GM18519 (cell line): ENCODE data around the gene BCL2.
A peak's percentile ranks its signal among the peaks of the same experiment; 100 is the strongest.

ENCODE experiments used
- ATAC-seq: cut with Tn5 transposase; IDR thresholded peaks from one replicate; pipeline ENCODE4 v1.9.1; 2021; ENCODE audit warnings: mild to moderate bottlenecking, moderate library complexity; ENCODE audit not compliant: unreplicated experiment, low FRiP score

Gene BCL2

DNA sequence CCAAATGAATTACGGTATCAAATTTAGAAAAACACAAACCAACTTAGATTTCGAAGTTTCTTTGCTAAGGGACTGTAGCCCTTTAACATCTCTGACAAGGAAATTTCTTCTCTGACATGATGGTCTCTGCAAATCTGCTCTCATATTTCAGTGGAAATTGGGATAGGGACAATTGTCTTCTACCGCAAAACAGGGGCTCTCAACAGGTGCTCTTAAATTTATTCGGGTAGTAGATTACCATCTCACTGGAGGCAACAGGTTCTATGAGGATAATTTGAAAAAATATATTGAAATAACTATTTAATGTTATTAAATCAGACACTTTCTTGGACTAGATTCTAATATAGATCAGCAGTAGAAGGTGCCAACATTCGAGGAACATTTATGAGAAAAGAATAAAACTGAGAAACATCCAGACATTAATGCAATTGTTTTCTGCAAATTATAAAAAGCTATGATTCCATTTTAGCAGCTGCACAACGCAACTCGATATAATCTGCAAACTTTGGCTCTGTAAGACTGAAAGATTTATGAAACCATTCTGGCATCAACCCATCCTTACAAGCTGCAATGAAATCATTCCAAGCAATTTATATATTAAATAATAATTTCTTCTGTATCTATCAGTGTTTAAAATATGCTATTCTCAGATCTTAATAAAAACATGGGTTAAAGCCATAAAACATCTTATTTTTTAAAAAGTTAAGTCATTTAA lies 10.0 kb upstream of the BCL2 start:
- ATAC-seq: no peak

DNA sequence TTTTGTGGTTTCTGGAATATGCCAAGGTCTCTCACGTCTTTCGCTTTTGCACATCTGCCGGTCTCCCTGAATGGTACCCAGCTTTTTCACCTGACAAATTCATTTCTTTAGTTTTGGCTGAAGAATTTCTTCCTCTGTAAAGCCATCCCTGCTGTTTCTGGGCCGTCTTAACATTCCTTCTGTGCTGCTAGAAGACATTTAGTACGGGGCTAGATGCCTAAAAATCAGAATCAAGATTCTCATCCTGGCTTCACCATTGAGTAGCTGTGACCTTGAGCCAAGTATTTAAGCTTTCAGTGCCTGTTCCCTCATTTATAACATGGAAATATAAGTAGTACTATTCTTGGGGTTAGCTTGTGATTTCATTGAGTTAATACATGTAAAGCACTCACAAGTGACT lies 6.4 kb upstream of the BCL2 start:
- ATAC-seq: no peak

GRCh38 chr18:63325086-63325686 lies 5.6 kb upstream of the BCL2 start:
- ATAC-seq: no peak

GRCh38 chr18:63322908-63323634 lies 3.5 kb upstream of the BCL2 start:
- ATAC-seq: no peak

GRCh38 chr18:63322206-63322605 lies 2.6 kb upstream of the BCL2 start:
- ATAC-seq: no peak

DNA sequence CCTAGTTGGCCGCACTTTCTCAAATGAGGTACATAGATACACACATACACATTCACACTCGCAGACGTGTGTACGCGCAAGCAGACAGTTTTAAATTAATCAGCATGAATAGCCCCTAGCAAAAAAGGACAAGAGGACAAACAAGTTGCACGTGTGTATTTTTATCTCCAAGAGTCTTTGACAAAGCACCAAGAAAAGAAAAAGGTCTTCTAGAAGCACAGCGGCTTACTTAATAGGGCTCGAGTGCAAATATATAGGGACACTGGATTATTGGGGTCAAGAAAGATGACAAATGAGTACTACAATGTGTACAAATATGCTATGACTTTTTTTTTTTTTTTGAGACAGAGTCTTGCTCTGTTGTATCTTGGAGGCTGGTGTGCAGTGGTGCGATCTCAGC lies 1.7 kb upstream of the BCL2 start:
- ATAC-seq: no peak

DNA sequence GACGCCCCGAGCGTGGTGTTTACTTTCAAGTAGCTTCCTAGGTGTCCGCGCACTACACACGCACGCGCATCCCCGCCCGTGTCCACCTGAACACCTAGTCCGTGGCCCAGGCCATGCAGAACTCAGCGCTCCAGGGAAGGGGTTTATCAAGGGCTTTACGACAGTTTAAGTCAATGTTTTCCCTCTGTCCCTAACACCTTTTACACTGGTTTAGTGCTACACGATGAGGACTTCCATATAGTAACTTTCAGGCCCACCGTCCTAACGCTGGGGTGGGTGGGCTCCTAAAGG lies 1.4 kb upstream of the BCL2 start:
- no peak for ATAC-seq

DNA sequence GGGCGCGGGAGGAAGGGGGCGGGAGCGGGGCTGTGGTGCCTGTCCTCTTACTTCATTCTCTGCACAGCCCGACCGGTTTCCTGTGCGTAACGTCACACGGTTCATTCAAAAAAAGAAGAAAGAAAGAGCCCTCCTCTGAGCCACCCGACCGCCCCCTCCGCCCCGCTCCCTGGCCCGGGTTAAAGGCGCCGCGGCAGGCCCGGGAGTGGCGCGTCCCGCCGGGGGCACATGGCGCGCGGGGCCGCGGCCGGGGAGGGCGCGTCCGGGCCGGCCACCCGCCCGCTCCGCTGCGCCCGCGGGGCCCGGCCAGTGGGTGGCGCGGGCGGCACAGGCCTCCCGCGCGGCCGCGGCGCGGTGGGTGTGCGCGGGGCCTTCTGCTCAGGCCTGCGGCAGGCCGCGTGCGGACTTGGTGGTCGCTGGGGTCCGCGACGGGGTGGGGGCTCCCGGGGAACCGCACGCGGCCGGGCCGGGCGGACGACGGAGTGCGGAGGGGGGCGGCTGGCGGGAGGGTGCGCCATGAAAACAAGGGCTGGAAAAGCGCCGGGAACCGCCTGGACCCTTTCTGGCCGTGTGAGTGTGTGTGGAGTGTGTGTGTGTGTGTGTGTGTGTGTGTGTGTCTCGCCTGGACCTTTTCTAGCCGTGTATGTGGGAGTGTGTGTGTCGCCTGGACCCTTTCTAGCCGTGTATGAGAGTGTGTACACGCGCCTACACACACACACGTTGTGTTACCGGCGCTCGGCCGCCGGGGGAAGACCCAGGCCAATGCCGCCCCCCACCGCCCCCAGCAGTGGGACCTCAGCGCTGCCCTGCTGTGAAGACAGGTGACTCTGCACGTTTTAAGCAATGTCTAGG lies 780 bp upstream of the BCL2 start:
- ATAC-seq: peak; percentile 38

- no peak for ATAC-seq
Observed at GRCh38 chr18:63318889-63319382, 633 bp downstream of the BCL2 start.

DNA sequence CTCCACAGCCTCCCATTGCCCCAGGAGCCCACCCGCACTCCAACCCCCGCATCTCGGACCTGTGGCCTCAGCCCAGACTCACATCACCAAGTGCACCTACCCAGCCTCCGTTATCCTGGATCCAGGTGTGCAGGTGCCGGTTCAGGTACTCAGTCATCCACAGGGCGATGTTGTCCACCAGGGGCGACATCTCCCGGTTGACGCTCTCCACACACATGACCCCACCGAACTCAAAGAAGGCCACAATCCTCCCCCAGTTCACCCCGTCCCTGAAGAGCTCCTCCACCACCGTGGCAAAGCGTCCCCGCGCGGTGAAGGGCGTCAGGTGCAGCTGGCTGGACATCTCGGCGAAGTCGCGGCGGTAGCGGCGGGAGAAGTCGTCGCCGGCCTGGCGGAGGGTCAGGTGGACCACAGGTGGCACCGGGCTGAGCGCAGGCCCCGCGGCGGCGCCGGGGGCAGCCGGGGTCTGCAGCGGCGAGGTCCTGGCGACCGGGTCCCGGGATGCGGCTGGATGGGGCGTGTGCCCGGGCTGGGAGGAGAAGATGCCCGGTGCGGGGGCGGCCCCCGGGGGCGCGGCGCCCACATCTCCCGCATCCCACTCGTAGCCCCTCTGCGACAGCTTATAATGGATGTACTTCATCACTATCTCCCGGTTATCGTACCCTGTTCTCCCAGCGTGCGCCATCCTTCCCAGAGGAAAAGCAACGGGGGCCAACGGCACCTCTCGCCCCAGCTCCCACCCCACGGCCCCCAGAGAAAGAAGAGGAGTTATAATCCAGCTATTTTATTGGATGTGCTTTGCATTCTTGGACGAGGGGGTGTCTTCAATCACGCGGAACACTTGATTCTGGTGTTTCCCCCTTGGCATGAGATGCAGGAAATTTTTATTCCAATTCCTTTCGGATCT lies 1.3 kb downstream of the BCL2 start:
- peak; percentile 32 for ATAC-seq

- ATAC-seq: no peak
Observed at GRCh38 chr18:63317556-63317946, 2.0 kb downstream of the BCL2 start.

DNA sequence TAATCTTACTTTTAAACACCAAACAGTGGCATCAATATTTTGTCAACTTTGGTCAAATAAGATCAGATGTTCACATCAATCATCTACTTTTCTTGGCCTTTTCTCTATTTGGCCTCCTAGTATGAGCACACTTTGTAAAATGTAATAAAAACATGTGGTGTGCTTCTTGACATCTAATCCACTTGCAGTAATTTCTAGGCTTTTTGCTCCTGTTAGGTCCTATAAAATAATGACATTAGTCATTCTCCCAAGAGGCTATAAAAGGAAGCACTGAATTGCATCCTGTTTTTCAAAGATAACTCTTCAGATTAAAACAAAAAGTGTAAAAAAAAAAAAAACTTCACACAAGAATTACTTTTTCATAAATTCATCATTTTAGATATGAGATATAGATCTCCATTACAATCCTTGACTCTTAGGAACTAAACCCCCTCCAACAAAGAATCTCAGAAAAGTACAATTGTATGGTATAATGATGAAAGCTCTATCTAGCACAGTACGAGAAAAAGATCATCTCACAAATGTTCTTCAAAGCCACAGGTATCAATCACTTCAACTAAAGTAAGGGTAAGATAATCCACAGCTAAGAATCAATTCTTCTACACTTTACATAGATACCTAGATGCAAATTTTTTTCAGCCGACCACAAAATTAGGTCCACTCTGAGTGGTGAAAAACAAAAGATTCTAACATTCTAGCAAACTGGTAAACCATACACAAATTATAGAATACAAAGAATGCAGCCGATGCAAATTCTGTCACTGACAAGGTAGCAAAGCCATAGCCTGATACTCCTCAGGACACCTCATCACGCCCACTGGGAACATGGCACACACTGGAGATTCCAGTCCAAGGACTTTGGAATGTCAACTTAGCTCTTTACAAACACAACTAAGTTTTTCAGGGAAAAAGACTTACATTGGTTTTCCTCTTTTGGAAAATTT lies 2.7 kb downstream of the BCL2 start:
- ATAC-seq: no peak

DNA sequence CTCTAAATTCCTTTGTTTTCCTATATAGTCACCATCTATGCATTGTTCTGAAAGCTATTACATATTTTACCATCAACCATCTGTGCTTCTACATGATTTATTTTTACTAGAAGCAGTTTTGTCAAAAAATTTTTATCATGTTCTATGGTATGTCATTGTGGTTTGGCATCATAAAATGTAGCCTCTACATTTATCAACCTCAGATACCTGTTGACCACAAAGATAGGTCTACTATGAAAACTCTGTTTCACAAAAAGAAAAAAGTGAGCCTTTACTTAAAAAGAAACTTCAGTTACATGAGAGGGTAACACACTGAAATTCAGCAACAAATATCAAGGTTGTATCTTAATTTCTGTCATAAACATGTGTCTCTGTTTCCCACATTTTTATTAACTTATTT lies 3.7 kb downstream of the BCL2 start:
- ATAC-seq: no peak

GRCh38 chr18:63315131-63315662 lies 4.4 kb downstream of the BCL2 start:
- ATAC-seq: no peak

DNA sequence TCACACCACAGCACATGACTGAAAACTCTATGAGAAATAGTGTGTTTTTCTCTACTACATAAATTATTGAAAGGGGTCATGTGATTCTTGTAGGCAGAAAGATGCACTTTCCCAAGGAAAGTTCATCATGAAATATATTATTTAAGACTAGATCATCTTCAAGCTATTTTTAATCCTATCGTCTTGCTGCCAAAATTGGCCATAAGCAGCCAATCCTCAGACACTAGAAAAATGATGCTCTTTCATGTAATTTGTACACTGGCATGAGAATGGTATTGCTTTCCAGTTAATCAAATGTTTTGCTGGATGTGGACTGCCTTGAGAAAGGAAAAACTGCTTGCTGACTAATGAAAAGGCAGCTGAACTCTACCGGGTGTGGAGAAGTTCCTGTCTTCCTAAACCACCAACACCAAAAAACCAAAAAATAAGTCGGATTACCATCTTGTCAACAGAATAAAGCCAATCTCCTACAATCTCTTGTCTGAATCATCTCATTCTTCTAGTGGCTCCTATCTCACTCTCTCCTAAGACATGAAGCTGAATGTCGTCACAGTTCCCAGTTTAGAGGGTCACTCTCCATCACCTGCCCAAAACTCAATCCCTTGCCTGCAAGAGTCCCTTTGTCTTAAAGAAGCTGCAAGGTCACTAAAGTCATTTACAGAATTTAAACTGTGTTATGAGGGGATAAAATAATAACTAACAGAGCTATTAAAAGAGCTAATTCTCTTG lies 5.3 kb downstream of the BCL2 start:
- no peak for ATAC-seq

DNA sequence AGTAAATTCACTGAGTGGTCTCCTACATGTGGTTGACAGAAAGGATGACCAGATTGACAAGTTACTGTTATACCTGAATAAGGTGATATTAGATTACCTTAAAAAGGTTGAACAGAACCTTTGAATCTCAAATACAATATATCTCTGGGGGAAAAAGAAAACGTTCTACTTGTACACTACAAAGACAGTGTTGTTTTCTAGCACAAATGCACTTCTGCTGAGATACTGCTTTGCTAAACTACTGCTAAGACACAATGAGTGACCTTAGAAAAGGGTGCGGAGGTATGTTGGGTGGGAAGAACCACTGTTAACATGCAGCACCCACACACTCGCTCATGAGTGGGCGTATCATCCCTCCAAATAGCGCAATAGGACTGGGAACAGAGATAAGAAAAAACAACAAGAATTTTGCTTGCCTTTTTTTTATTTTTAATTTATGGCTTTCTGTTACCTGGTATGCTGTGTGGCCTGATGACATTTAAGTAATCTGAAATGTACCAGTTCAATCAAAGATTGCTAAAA lies 6.1 kb downstream of the BCL2 start:
- ATAC-seq: no peak

GRCh38 chr18:63312737-63313395 lies 6.7 kb downstream of the BCL2 start:
- ATAC-seq: no peak
